Astrocyte (in vitro differentiated cells and primary cell): ENCODE results near the gene PLSCR3.

Experiments used
- CTCF ChIP-seq: IDR thresholded peaks from 2 replicates; pipeline ENCODE4 v1.5.1; 2011; ENCODE audit warnings: low read depth, mild to moderate bottlenecking, inconsistent platforms, low read length, moderate library complexity; ENCODE audit not compliant: insufficient read depth
- EZH2 ChIP-seq: IDR thresholded peaks from 2 replicates; pipeline ENCODE4 v1.6.1; 2012; ENCODE audit warnings: mild to moderate bottlenecking, low read length, inconsistent platforms; ENCODE audit not compliant: insufficient read depth

DNA sequence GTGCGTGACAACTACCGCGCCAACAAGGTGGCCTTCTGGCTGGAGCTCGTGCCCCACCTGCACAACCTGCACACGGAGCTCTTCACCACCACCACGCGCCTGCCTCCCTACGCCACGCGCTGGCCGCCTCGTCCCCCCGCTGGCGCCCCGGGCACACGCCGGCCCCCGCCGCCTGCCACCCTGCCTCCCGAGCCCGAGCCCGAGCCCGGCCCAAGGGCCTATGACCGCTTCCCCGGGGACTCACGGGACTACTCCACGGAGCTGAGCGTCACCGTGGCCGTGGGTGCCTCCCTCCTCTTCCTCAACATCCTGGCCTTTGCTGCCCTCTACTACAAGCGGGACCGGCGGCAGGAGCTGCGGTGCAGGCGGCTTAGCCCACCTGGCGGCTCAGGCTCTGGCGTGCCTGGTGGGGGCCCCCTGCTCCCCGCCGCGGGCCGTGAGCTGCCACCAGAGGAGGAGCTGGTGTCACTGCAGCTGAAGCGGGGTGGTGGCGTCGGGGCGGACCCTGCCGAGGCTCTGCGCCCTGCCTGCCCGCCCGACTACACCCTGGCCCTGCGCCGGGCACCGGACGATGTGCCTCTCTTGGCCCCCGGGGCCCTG, 22.8 kb upstream of the PLSCR3 start:
- TF ChIP-seq CTCF, result no peak
- TF ChIP-seq EZH2, result no peak
